Brain pericyte (primary cell): ENCODE results near the gene LRRK1.
A peak's percentile ranks its signal among the peaks of the same experiment; 100 is the strongest.

Source experiments
- DNase-seq: peaks from one replicate; pipeline ENCODE4 v3.0.0-alpha.2; 2012; ENCODE audit warnings: low read depth, low spot score

Gene LRRK1

GRCh38 chr15:100918690-100919480, at the start of gene LRRK1:
Gene LRRK1, plus strand, starts transcription at chr15:100919357. Its CDS starts 5,276 bp downstream, at chr15:100924633.
- DNase-seq = no peak

- DNase-seq = peak; percentile 41
These were observed 46.0 kb upstream of the LRRK1 start for GRCh38 chr15:100873029-100873677.

- DNase-seq = no peak
These were observed 43.7 kb upstream of the LRRK1 start for GRCh38 chr15:100875495-100875894.

- DNase-seq = no peak
These were observed 43.2 kb upstream of the LRRK1 start for GRCh38 chr15:100875976-100876375.

GRCh38 chr15:100877551-100877950, 41.6 kb upstream of the LRRK1 start:
- no peak for DNase-seq

DNA sequence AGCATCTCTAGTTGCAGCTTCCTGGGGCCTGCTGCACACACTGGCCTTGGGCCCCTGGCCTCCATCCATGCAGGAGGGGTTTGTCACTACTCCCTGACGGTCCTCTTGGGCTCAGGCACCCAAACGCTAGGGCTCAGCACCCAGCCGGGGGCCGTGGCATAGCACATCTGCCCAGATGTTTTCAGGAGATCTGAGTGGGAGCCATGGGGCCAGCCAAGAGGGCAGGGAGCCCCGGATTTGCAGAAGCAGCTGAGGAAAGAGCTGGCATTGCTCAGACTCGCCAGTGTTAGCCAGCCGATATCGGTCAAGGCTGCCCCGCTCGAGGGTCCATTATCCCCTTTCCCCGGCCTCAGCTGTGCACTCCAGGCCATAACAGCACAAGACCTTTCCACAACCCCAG, 41.0 kb upstream of the LRRK1 start:
- DNase-seq = no peak

GRCh38 chr15:100878648-100879047, 40.5 kb upstream of the LRRK1 start:
- no peak for DNase-seq

- DNase-seq = no peak
These were observed 40.1 kb upstream of the LRRK1 start for GRCh38 chr15:100879061-100879463.

DNA sequence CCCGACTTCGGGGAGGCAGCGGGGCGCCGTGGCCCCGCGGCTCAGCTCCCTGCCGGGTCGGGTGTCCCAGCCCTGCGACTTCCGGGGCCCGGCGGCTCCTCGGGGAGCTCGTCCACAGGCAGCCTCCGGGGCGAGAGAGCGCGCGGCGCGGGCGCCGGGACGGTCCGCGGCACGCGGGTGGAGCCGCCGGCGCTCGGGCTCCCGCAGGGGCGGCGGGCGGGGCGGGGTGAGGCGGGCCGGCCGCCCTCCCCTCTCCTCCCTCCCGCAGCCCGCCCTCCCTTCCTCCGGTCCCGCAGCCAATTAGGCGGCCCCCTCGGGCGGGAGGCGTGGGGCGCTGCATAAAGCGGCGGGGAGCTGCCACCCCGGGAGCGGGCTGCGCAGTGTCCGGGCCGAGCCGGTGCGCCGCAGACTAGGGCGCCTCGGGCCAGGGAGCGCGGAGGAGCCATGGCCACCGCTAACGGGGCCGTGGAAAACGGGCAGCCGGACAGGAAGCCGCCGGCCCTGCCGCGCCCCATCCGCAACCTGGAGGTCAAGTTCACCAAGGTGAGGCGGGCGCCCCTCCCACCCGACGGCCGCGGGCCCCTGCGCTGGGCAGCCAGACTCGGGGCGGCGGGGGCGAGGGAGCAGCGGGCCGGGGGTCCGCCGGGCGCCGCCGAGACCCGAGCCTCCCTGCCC, 39.6 kb upstream of the LRRK1 start, which contains the start of gene ALDH1A3:
ALDH1A3 (plus strand) TSS at position 368 of the 675 bp plus-strand sequence; CDS start at position 445, 77 bp downstream.
- no peak for DNase-seq

GRCh38 chr15:100880139-100880896, 38.8 kb upstream of the LRRK1 start:
- DNase-seq = no peak

DNA sequence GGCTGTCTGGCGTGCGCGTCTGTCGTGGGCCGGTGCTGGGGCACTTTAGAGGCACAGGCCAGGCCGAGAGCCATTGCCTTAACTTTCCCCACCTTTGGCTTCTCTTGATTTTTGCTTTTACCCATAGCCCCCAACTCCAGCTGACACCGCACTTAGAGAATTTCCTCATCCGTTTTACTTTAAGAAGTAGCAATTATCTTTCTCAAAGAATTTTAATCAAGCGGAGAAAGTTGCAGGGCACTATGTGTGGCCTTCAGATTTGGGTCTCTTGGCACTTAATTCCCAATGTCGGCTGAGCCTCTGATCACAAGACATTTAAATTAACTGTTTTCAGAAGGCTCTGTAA, 38.3 kb upstream of the LRRK1 start:
- no peak for DNase-seq

DNA sequence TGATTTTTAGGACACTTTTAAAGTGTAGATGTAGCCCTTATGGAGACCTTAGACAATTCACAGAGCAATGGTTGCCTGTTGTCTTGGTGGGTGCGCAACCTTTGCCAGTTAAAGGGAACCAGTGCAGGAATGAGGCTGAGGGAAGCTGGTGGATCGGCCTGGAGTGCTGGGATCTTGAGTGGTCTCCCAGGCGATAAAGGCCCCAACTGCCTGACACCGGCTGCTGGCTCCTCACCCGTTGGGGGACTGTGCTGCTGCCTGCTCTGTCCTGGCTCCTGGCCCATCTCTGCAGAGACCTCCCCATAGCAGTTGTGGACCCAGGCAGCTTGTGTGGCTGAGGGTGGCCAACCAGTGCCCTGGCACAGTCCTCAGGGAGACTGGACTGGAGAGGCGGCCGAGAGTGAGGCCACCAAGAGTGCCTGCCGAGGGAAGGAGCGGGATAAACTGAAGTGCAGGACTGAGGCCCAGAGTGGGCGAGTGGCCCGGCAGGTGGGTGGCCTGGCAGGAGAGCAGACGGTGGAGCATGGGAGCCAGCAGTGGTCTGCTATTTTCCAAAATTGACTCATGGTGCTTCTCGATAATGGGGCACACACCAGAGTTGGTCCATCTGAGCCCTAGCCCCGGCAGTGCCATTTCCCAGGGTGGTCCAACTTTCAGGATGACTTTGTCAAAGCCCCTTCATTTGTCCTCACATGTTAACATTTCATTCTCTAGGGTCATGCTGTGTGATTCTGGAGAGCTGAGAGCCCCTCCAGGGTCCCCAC, 37.4 kb upstream of the LRRK1 start:
- no peak for DNase-seq

GRCh38 chr15:100885116-100885515, 34.0 kb upstream of the LRRK1 start:
- DNase-seq = no peak

DNA sequence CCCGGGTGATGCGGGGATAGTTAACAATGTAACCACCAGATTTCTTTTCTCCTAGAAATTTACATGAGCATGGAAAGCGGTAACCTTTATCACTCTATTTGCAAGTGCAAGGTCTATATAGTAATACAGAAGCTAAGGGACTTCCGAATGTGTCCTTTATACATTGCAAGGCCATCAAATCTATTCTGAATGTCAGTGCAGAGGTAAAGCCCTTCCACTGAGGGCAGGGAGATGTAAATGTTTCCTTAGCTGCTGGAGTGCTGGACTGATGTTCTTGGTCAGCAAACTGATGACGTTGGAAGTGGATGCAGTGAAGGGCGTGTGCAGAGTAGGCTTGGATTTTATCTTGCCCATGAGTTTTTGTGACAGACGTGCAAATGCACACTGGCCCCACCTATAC, 33.3 kb upstream of the LRRK1 start:
- DNase-seq = no peak

DNA sequence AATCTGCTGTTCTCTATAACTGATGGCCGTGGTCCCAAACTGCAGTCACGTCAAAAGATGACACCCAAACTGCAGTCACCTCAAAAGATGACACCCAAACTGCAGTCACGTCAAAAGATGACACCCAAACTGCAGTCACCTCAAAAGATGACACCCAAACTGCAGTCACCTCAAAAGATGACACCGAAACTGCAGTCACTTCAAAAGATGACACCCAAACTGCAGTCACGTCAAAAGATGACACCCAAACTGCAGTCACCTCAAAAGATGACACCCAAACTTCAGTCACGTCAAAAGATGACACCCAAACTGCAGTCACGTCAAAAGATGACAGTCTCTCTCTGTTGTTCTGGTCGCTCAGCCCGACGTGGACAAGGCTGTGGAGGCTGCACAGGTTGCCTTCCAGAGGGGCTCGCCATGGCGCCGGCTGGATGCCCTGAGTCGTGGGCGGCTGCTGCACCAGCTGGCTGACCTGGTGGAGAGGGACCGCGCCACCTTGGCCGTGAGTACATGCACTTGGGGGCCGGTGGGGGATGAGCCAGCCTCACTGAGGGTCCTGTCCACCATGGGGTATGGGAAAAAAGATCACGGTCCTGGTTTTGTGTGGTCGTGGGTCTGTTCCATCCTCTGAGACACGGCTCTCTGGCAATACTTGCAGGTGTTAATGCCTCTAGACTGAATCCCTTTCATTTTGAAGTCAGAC, 31.8 kb upstream of the LRRK1 start:
- no peak for DNase-seq

- DNase-seq = no peak
These were observed 29.6 kb upstream of the LRRK1 start for GRCh38 chr15:100889385-100890050.

GRCh38 chr15:100890051-100890720, 29.0 kb upstream of the LRRK1 start:
- DNase-seq = no peak

DNA sequence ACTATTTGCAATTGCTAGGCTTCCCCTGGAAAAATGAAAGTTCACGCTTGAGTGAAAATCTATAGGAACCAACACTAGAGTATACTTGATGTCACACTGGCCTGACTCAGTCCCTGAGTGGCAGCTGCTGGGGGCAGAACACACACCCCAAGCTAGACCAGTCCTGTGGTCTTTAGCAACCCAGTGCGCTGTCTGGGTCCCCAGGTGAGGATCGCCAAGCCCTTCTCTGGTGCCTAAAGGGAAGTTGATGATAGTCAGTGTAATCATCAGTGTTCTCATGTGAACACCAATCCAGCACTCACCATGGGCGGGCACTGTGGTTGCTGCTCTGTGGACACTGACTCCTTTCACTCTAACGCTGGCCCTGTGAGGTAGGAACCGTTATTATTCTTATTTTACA, 28.3 kb upstream of the LRRK1 start:
- no peak for DNase-seq

DNA sequence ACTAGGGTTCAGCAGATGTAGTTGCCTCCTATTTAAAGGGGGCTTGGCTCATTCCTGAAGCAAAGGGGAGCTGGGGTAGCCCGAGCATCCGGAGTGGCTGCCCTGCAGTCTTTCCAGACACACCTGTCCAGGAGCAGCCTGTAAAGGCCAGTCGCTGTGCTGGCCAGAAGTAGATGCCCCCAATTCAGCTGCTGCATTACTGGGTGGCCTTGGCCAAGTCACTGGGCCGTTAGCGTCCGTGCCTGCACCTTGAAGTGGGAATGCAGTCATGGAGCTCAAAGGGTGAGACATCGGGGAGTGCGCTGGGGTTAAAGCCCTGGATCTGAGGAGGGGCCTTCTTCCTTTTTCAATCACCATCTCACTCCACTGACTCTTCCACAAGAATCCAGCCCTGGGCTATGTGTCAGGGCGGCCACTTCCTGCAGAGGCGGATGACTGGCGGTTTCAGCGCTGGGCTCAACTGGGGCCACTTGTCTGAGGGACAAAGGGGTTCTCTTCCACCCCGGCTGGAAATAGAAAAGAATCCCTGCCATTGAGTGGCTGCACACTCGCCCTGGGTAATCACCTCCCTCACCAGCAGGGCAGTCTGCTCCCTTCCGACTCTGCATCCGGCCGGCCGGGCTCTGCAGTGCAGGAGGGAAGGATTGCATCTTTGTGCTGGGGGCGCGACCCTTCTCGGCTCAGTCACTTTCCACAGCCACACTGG, 27.7 kb upstream of the LRRK1 start:
- no peak for DNase-seq
